HG03139 (cell line): ENCODE results near the gene XPR1.
A peak's percentile ranks its signal among the peaks of the same experiment; 100 is the strongest.

ENCODE experiments used
- ATAC-seq: cut with Tn5 transposase; IDR thresholded peaks from one replicate; pipeline ENCODE4 v1.9.1; 2021; ENCODE audit not compliant: unreplicated experiment

Gene XPR1

DNA sequence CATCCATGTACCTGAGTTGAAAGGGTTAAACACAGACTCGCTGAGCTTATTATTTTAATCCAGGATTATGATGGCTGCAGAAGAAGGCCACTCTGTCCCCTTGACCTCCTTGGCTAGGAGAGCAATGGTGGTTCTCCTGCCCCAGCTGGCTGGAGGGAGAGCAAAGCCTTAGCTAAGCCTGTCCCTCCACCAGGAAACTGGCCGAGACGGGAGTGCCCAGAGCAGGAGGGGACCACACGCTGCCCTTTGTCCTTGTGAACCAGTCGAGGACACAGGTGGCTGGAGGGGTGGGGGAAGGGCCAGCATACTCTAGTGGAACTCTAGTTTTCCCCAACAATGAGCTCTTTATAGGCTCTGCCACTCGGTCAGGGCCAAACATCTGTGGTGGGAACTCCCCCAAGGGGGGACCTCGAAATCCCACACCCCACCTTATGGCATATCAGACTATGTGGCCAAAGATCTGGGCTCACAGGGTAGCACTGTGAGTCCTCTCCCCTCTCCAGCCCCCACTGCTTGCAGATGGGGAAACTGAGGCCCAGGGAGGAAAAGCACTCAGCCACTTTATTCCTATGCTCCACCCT lies 293.7 kb downstream of the XPR1 start:
- no peak for ATAC-seq

DNA sequence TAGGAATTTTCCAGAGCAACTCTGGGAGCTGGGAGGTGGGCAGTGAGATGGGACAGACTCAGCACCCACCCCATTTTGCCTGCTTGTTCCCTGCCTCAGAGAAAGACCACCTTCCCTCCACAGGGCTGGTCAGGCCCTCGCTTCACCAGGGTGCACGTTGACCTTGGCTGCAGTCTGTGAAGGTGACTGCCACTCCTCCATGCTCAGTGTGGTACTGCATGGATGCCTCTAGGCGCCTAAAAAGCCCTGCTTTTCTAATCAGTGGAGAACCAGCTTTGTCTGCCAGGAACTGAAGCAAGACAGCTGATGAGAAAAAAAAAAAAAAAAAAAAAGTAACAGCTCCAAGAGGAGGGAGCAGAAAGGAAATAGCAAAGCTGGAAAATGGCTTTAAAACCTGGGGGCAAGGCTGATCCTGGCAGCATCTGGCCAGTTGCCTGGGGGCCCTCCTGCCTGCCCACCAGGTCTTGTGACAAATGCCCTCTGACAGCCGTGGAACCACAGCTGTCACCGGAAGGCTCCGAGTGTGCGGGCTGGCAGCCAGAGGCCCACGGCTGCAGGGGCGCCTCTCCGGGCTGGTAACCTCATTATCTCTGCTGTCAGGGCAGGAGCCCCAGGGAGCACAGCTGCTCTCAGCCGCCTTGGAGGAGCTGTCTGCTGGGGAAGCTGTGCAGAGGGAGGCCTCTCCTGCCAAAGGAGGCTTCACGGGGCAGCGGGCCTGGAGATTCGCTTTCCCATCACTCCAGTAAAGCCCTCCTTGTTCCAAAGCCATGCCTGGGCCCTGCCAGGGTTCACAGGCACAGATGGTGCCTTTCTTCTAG lies 294.6 kb downstream of the XPR1 start:
- peak; percentile 53 for ATAC-seq

DNA sequence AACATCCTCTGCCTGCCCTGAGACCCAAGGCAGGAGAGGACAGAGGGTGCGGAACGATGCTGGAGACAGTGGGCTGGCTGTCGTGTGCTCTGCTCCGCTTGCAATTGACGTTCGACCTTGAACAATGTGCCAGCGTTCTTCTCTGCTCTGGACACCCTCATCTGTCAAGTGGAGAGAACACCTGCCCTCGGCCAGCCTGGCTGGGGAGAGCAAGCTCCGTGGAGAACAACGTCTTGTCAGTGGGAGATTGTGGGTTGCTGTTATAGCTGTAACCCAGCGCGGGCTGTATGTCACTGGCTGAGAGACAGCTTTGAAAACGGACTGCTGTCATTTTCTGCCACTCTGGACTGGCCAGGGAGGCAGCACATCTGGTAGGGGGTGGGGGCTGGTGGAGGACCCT lies 295.5 kb downstream of the XPR1 start:
- ATAC-seq, result no peak

DNA sequence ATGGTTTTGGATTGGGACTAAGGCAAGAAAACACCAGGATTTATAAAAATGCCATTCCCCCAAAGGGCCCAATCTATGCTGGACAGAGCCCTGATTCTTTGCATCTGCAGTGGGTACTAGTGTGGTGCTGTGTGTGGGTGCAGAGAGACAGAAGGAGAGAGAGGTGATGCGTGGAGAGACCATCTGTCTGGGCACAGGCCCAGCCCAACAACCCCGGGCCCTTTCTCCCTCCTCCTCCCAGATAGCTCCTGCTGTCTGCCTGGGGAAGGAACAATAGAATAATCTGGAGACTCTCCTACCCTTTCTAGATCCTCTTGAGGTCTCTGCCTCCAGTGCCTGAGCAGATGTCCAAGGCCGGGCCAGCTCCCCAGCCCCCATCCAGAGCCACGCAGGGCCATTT lies 296.0 kb downstream of the XPR1 start:
- no peak for ATAC-seq

DNA sequence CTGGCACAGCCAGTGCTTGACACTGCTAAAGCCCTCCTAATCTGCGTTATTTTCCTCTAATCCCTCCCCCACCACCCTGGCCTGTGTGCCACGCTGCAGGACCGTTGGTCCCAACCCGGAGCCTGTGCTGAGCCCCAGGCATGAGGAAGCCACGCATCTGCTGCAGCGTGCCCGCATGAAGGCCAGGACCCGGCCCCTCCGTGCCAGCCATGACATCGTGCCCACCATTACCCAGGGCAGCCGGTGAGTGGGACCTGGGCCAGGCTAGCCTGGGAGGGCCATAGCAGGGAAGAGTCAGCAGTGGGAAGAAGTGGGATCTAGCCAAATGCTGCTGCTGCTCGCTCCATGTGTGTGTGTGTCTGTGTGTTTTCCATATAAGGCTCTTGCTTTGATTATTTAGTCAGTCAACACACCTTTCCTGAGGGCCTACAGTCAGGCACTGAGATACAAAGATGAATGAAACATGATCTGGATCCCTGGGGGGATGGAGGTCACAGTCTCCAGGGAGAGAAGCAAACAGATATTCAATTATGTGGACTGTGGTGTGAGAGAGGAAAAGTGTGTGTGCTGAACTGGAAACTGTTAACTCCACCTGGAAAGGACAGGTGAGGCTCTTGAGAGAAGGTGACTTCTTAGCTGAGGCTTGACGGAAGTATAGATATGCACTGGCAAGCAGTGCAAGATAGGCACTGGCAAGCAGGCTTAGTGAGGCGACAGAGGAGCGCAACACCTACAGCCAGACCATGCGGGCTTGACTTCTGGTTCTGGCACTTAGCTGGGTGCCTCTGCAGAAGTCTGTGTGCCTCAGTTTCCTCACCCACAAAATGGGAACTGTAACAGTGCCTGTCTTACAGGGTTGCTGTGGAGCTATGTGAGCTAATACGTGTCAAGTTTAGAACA lies 296.8 kb downstream of the XPR1 start:
- no peak for ATAC-seq

DNA sequence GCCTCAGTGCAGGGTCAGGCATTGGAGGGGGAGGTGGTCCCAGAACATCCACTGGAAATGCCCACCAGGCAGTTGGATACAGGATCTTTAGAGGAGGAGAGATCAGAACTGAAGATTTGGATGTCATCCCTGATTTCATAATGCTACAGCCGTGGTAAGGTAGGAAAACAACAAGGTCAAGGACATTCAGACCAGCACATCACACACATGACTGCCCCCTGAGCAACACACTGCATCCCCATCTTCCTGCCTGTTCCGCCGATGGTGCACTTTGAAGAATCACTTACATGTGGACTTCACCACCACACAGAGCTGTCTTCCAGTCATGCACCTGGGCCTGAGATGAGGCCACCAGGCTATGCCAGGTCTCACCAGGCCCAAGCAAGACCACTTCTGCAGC lies 297.6 kb downstream of the XPR1 start:
- ATAC-seq, result no peak

DNA sequence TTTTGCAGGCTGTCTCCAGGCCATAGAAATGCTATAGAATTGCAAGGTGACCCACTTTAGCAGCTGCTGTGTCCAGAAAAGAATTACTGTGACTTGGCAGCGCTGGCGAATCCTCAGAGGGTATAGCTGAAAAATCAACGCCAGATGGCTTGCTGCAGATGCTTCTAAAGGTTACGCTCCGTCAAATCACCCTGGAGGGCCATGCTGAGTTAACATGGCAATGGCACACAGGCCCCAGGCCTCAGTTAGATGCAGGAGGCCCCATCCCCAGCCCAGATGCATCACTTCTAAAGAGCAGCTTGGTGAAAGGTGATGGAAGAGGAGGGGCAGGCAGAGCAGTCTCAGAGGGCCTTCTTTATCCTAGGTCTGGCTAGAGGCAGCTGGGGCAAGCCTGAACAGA lies 298.9 kb downstream of the XPR1 start:
- no peak for ATAC-seq

- ATAC-seq, result no peak
These were observed 299.7 kb downstream of the XPR1 start for GRCh38 chr1:180931529-180931928.

- ATAC-seq, result no peak
These were observed 300.6 kb downstream of the XPR1 start for GRCh38 chr1:180932378-180932777.

DNA sequence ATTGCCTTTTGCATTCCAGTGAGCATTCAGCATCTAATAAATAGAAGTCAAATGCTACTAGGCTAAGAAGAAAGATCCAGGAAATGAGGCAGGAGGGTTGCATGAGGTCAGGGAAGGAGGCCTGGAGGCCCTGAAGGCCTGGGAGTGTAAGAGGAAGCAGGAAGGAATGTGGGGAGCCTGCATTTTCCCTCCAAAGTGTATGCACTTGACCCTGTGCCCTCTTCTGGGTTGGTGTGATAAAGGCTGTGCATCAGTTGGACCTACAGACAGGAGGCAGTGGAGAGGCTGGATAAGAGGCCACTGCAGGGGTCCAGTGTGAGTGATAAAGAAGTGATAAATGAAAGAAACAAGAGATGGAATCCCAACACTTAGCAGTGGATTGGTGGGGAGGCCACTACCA lies 301.3 kb downstream of the XPR1 start:
- no peak for ATAC-seq

GRCh38 chr1:180934563-180934962 lies 302.7 kb downstream of the XPR1 start:
- no peak for ATAC-seq

DNA sequence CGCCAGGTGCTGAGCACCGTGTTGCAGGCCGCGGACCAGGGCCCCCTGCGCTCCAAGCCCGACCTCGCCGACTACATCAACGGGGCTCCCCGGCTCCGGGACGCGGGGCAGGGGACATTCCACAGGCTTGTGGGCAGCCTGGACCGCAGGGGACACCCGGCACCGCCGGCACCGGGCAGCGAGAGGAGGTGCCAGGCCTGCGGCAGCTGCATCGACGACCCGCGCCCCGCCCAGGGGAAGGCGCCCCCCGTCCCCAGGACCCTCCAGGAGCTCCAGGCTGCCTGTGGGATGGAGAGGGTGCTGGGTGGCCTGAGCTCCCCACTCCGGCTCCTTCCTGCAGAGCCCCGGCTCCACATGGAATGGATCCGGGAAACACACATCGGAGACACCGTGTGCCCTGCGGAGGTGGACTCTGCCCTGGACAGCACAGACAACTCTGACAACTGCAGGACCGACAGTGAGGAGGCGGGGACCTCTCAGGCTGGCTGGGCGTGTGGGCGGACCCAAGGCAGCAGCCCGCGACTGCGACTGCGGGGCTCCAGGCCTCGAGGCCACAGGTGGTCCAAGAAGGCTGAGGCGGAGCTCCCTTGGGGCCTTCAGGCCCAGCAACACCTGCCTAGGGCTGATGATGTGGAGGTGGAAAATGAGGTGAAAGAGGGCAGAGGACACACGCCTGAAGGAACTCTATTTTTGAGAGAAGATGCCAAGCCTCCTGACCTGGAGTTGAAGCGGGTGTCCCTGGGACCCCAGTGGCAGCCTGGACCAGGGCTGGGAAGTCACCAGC lies 303.7 kb downstream of the XPR1 start:
- ATAC-seq, result peak; percentile 66

GRCh38 chr1:180936110-180937011 lies 304.5 kb downstream of the XPR1 start:
- no peak for ATAC-seq

GRCh38 chr1:180937012-180937372 lies 305.2 kb downstream of the XPR1 start:
- no peak for ATAC-seq

GRCh38 chr1:180937624-180938225 lies 305.9 kb downstream of the XPR1 start:
- ATAC-seq, result no peak

DNA sequence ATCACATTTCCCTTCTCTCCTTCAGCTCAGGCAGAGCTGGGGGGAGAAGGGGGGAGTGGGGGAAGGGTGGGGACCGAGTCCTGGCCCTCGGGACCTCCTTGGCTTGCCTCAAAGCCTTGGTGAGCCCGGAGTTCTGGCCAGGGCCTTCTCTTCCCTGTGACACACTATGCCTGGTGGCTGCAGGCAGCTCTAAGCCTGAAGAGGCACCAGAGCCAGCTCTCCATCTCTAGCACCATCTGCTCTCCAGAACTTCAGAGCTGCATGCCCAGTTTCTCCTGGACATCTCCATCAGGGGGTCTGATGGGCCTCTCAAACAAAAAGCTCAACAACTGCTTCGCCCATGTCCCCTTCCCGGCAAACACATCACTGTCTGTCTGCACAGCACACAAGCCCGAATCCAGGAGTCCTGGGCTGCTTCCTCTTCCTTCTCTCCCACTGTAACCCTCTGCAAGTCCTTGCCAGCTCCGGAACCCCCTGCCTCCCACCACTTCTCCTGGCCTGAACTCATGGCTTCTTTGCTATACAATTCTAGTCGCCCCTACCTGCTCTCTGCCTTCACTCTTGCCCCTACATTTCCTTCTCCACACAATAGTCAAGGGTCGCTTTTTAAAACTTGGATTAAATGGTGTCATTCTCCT lies 307.4 kb downstream of the XPR1 start:
- ATAC-seq, result no peak

DNA sequence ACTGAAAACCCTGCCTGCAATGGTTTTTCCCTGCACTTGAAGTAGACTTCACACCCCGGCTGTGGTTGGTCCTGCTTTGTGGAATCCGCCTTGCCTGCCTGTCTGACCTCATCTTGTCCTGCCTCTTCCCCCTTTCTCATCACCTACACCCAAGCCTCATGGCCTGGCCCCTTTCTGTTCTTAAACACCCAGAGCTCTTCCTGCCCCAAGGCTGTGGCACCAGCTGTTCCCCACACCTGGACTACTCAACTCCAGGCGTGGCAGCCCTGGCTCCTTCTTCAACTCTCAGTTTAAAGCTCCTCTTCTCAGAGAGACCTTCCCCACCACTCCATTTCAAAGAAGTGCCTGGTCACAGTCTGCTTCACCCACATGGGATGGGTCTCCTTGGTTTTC lies 307.9 kb downstream of the XPR1 start:
- ATAC-seq, result no peak
